ENCODE results near the gene CDH22. TPM values are rescaled to one million over a fixed set of nuclear protein-coding genes. Genes with fewer than 3 reads are reported as not detected.

CDH22 gene
- total and polyA plus RNA-seq, 11 donors, result 0.03 to 0.90 (median 0.48) TPM

GRCh38 chr20:46161921-46162320 lies 146.4 kb downstream of the CDH22 start:
- no peak for DNase-seq
- Histone ChIP-seq H3K27me3 (peaks cover 0 to 69% (median 8%) of the 10 kb centered on the region in 9 donors), H3K27ac (no peak overlapping the region), H3K9me3 (no peaks in the 10 kb centered on the region), H3K36me3 (no peaks in the 10 kb centered on the region), H3K4me3 (no peak overlapping the region), H3K4me1 (no peaks in the 10 kb centered on the region)
- intact Hi-C loops (cut with DNase I), result no loop called here
- no peak for ATAC-seq
- no peak for TF ChIP-seq POLR2A (IDR thresholded peaks at IDR 0.05)
- TF ChIP-seq, protein P1, sequence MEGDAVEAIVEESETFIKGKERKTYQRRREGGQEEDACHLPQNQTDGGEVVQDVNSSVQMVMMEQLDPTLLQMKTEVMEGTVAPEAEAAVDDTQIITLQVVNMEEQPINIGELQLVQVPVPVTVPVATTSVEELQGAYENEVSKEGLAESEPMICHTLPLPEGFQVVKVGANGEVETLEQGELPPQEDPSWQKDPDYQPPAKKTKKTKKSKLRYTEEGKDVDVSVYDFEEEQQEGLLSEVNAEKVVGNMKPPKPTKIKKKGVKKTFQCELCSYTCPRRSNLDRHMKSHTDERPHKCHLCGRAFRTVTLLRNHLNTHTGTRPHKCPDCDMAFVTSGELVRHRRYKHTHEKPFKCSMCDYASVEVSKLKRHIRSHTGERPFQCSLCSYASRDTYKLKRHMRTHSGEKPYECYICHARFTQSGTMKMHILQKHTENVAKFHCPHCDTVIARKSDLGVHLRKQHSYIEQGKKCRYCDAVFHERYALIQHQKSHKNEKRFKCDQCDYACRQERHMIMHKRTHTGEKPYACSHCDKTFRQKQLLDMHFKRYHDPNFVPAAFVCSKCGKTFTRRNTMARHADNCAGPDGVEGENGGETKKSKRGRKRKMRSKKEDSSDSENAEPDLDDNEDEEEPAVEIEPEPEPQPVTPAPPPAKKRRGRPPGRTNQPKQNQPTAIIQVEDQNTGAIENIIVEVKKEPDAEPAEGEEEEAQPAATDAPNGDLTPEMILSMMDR (IDR thresholded peaks at IDR 0.05), result no peak
- 75 to 96% (median 90%) methylated on average over 1 of the region's 1 CpG for WGBS, 4 donors

GRCh38 chr20:46160661-46161060 lies 147.6 kb downstream of the CDH22 start:
- H3K27ac ChIP-seq, result no peak overlapping the region
- TF ChIP-seq, protein P1 (IDR thresholded peaks at IDR 0.05), result no peak
- no peak for TF ChIP-seq POLR2A (IDR thresholded peaks at IDR 0.05)
- intact Hi-C loops (cut with DNase I), result no loop called here
- 61 to 66% (median 62%) methylated on average over 4 to 5 of the region's 5 CpGs for WGBS, 4 donors
- H3K4me3 ChIP-seq, result no peak overlapping the region
- peaks cover 0 to 62% (median 5%) of the 10 kb centered on the region in 9 donors for H3K27me3 ChIP-seq
- H3K9me3 ChIP-seq, result no peaks in the 10 kb centered on the region
- no peaks in the 10 kb centered on the region for H3K4me1 ChIP-seq
- DNase-seq, result no peak
- ATAC-seq, result no peak
- H3K36me3 ChIP-seq, result no peaks in the 10 kb centered on the region

DNA sequence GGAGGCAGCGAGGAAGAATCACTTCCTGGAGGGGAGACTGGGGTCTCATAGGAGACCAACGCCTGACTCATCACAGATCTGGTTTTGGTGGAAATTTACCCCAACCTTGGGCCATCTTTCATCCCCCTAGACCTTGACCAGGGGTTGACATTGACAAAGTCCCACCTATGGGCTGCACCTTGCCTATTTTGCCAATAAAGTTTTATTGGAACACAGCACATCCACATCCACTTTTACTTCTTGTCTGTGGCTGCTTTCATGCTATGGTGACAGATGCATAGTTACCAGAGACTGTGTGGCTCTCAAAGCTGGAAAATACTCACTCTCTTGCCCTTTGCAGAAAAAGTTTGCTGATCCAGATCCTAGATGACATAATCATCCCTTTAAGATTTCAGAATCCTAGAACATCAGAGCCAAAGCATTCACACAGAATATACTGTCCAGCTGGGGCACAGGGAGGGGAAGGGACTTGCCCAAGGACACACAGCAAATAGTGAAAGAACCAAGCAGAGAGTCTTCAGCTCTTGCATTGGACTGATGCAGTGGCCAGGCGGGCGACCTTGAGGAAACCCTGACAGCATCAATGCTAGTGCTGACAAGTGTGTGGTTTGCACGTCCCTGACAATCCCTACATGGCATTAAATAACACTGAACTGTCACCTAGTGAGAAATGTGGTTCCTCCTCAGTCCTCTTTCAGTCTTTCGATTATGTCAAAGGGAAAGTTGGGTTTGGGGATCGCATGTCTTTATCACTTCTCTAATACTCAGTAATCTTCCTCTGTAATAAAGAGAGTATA lies 149.0 kb downstream of the CDH22 start:
- no peak overlapping the region for H3K4me3 ChIP-seq
- H3K9me3 ChIP-seq, result no peaks in the 10 kb centered on the region
- WGBS, 4 donors, result 53 to 71% (median 61%) methylated on average over 7 of the region's 7 CpGs
- DNase-seq (no peak), ATAC-seq (no peak)
- H3K27ac ChIP-seq, result no peak overlapping the region
- H3K4me1 ChIP-seq, result no peaks in the 10 kb centered on the region
- intact Hi-C loops (cut with DNase I), result no loop called here
- H3K27me3 ChIP-seq, result peaks cover 0 to 56% (median 4%) of the 10 kb centered on the region in 9 donors
- TF ChIP-seq, protein P1 (IDR thresholded peaks at IDR 0.05), result no peak
- no peak for TF ChIP-seq POLR2A (IDR thresholded peaks at IDR 0.05)
- H3K36me3 ChIP-seq, result no peaks in the 10 kb centered on the region

DNA sequence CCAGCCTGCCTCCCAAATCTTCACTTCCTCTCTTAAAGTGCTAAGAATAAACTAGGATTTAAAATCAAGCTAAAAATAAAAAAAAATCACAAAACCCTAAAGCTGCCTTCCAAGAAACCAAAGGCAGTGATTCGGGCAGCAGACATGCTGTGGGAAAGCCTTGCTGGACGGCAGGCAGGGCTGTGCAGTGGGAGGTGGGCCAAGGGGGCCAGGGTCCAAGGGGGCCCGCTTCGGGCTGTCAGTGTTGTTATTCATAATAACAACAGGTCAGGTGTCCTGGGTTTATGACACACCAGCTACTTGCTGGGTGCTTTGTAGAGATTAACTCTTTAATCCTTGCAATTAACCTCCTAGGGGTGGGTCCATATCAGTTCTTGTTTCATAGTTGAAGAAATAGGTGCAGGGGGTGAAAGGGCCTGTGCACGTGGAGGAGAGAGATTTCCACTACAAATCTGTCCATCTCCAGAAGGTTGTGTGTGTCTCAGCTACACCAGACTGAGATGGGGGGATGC lies 149.8 kb downstream of the CDH22 start:
- no peaks in the 10 kb centered on the region for H3K4me1 ChIP-seq
- WGBS, 4 donors, result 34 to 50% (median 38%) methylated on average over 5 of the region's 5 CpGs
- H3K36me3 ChIP-seq, result no peaks in the 10 kb centered on the region
- intact Hi-C loops (cut with DNase I), result no loop called here
- TF ChIP-seq POLR2A (IDR thresholded peaks at IDR 0.05), result no peak
- TF ChIP-seq, protein P1 (IDR thresholded peaks at IDR 0.05), result no peak
- peaks cover under 1 to 57% (median 6%) of the 10 kb centered on the region in 9 donors for H3K27me3 ChIP-seq
- ATAC-seq, result no peak
- no peaks in the 10 kb centered on the region for H3K9me3 ChIP-seq
- DNase-seq, result no peak
- no peak overlapping the region for H3K4me3 ChIP-seq
- no peak overlapping the region for H3K27ac ChIP-seq
